ENCODE results near the gene CERS6. TPM values are rescaled to one million over a fixed set of nuclear protein-coding genes. Genes with fewer than 3 reads are reported as not detected.
"Not testable (repeated sequence)": the region's sequence is repeated elsewhere in the genome, so short reads cannot be mapped to it uniquely, and the experiment has no call there.

Gene CERS6
- total RNA-seq, 1 donor from 2014 or later = 11.3 TPM

DNA sequence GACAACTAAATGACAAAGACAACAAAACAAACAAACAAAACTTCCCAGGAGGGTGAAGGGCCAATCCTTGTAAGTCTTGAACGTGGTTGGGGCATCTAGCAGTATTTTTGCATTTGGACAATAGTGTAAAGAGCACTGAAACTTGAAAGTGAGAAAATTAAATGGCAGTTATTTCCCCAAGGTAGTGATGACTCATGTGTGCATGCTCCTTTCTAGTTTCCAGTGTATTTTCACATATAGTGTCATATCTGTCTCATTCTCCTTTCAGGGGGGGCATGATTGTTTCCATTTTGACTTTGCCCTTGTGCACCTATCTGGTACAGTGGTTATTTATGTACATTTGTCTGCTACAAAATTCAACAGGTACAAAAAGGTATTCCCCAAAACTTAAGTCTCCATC, 39.5 kb downstream of the CERS6 start:
- no peak for DNase-seq (ENCODE audit: low spot score)
- no peak for ATAC-seq

DNA sequence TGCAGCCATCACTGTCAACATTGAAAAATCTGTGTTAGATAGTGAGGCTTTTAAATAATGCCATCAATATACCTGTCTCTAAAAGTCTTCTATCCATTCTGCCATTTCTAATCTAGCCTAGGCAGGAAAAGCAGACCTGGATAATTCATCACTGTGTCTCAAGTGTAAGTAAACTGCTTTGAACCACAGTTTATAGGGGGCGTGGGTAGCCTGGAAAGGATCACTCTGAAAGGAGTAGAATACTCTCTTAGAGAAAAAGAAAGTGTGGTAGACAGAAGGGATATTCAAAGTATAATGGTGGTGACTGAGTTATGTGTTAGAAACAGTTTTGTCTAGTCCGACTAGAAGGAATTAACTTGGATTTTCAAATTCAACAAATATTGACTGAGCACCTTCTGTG, 40.8 kb downstream of the CERS6 start:
- no peak for DNase-seq (ENCODE audit: low spot score)
- ATAC-seq = no peak

- peak; percentile 28 for ATAC-seq
These were observed 43.4 kb downstream of the CERS6 start for GRCh38 chr2:168499500-168499899.

GRCh38 chr2:168500516-168500915, 44.4 kb downstream of the CERS6 start:
- no peak for ATAC-seq
- DNase-seq (ENCODE audit: low spot score) = no peak

More at GRCh38 chr2:168499500-168499899, 43.4 kb downstream of the CERS6 start:
- no peak for DNase-seq (ENCODE audit: low spot score)

DNA sequence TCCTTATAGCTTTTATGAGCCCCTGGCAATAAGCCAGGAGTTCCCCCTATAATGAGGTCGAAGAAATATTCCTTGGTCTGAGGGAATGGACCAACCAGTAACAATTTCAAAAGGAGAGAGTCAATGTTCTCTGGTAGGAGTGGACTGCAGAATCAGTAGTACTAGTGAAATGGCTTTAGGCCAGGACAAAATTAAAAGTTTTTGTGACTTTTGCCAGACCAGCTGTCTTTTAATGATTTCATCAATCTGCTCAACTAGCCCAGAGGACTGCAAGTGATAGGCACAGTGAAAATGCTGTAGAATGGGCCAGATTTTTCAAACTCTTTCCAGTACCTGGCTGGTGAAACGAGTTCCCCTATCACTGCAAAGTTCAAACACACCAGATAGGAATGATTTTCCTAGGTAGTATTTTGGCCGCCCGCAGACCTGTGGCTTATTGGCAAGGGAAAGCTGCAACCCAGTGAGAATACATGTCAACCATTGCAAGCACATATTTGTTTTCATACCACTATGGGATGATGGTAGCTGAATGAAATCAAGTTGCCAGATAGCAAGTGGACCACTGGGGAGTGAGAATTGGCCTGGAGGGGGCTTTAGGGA, 45.5 kb downstream of the CERS6 start:
- no peak for ATAC-seq

DNA sequence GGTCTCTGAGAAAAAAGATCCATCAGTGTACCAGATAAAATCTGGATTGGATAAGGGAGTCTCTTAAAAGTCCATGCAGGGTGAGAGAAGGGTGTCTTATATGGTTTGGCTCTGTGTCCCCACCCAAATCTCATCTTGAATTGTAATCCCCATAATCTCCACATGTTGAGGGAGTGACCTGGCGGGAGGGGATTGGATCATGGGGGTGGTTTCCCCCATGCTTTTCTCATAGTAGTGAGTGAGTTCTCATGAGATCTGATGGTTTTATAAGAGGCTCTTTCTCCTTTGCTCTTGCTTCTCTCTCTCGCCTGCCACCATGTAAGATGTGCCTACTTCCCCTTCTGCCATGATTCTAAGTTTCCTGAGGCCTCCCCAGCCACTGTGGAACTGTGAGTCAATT, 46.8 kb downstream of the CERS6 start:
- not testable (repeated sequence) for DNase-seq (ENCODE audit: low spot score); ATAC-seq

More for the DNA sequence above, 45.5 kb downstream of the CERS6 start:
- DNase-seq (ENCODE audit: low spot score) = no peak

GRCh38 chr2:168503901-168504300, 47.8 kb downstream of the CERS6 start:
- DNase-seq (ENCODE audit: low spot score) = no peak

GRCh38 chr2:168504323-168504722, 48.3 kb downstream of the CERS6 start:
- ATAC-seq = no peak
- DNase-seq (ENCODE audit: low spot score) = no peak

More at GRCh38 chr2:168503901-168504300, 47.8 kb downstream of the CERS6 start:
- ATAC-seq = no peak

- DNase-seq (ENCODE audit: low spot score) (no peak), ATAC-seq (peak; percentile 87)
These were observed 54.2 kb downstream of the CERS6 start for GRCh38 chr2:168510125-168510756.

DNA sequence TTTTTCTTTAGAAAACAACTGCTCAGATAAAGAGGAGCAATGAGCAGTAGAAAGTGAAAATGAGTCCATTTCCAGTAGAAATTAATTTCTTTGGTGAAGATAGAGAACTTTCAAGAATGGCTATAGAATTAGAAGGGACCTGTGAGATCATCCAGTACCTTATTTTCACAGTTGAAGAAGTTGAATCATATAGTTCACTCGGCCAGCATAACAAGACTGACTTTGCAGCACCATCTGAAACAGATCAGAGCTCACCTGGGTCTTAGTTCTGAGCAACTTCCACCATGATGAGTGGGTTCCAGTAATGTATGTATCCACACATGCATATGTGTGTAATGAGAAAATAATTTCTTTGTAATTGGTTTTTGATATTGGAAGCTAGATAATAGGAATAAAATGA, 58.6 kb downstream of the CERS6 start:
- ATAC-seq = no peak
- no peak for DNase-seq (ENCODE audit: low spot score)

DNA sequence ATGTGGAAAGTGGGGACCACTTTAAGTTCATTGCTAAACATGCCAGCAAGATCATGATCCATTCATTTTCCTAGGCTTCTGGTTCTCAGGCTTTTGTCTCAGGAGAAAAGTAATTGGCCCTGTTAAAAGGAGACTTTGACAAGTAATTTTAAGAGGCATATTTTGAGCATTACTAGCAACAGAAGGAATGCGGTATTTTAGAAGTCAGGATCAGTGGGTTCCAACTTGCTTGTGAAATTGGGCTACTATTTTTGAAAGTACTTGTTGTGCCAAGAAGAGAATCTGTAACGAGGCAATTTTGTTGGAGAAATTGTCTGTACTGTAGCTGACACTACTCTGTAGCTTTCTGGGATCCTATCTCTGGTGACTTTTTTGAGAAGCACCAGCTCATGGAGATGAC, 59.4 kb downstream of the CERS6 start:
- DNase-seq (ENCODE audit: low spot score) (no peak), ATAC-seq (no peak)

DNA sequence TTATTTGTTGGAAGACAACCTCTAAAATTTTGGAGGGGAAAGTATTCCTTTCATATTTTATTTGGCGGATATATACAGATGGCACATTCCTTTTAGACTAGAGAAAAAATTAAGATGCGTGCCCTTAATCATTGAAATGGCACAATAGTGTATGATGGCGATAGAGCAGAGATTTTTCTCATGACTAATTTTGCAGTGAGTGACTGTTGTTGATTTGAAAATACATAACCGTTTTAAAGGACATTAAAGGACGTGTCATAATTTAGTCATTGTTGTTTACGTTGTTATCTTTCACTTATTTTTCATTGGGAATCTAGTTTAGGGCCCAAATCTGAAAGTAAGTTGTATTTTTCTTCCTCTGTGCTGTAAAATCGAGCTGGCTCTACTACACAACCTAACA, 61.7 kb downstream of the CERS6 start:
- DNase-seq (ENCODE audit: low spot score) (no peak), ATAC-seq (no peak)

DNA sequence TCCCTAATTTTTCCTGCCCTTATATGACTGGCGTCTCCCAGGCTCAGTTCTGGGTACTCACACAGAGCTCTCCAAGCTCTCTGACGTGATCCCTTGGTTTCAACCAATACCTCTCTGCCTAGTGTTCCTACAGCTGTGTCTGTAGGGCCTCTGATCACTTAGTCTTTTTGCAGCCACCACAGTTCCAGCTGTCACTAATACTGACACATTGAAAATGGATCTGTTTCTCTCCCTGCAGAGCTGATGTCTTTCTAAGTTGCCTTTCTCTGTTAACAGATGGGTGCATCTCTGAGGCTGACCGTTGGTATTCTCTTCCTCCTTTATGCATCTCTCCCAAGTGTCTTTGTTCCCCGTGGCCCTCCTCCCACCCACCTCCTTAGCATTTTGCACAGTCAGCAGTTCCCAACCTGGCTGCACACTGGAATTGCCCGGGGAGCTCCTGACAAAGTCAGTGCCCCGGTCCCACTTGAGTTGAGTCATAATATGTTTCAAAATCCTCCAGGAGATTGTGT, 62.5 kb downstream of the CERS6 start:
- ATAC-seq = peak; percentile 45
- no peak for DNase-seq (ENCODE audit: low spot score)

GRCh38 chr2:168519534-168520308, 63.6 kb downstream of the CERS6 start:
- no peak for DNase-seq (ENCODE audit: low spot score)
- ATAC-seq = no peak

DNA sequence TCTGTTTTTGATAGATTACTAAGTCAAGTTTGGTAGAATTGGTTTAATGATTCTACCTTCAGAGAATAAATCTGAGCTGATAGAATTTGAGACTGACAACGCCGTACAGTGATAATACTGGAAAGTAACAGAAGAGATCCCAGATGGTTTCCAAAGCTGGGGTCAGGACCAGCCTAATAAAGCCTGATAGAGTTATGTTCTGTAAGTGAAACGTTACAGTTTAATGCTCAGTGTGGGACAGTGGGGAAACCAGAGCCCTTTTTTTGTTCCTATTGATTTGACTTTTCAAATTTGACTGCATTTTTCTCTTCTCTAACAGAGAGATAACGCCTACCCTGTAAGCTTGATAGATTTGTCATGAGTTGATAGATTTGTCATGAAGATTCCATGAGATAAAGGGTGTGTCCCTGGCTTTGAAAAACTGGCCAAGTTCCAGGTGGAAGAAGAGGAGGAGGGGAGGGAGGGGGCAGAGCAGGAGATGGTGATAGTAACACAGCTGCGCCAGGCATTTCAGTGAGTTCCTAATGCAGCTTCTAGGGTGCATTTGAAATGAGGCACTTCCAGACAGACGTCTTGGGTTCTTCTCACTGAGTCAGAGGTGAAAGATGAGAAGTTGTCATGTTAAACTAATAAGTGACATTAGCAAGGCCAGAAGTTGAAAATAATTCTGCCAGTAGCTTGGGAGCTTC, 65.1 kb downstream of the CERS6 start:
- DNase-seq (ENCODE audit: low spot score) (no peak), ATAC-seq (no peak)

GRCh38 chr2:168522446-168522845, 66.4 kb downstream of the CERS6 start:
- DNase-seq (ENCODE audit: low spot score) = no peak
- ATAC-seq = no peak

GRCh38 chr2:168524005-168524404, 67.9 kb downstream of the CERS6 start:
- DNase-seq (ENCODE audit: low spot score) (no peak), ATAC-seq (no peak)

DNA sequence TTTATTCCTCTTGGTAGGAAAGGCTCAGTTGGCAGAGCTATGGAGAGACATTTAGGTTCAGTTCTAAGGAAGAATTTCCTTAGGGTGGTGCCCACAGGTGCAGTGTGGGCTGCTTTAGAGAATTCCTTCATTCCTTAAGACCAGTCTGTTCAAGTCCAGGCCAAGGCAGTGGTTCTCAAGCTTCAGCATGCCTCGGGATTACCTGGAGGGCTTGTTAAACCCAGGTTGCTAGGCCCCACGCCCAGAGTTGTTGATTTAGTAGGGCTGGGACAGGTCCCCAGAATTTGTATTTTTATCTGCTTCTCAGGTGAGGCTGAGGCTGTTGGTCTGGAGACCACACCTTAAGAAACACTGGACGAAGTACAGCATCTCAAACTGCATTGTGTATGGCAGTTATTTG, 68.9 kb downstream of the CERS6 start:
- DNase-seq (ENCODE audit: low spot score) = no peak
- ATAC-seq = no peak

- DNase-seq (ENCODE audit: low spot score) (no peak), ATAC-seq (no peak)
These were observed 69.8 kb downstream of the CERS6 start for GRCh38 chr2:168525716-168526446.

DNA sequence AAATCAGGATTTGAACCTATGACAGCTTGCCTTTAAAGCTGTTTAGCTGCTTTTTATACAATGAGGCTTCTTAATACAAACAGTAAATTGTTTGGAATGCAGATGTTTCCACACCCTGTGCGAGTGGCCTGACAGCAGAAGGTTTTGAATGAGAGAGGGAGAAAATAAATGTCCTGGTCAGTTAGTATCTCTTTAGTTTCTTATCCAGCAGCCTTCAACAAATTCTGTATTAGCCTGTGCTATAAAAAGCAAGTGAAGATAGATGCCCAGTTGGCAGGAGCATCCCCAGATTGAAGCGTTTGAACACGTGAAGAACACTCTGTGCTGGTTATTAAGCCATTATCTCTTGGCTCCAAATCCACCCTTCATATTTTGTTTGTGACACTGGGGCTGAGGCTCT, 70.6 kb downstream of the CERS6 start:
- ATAC-seq (peak; percentile 78), DNase-seq (ENCODE audit: low spot score) (no peak)

DNA sequence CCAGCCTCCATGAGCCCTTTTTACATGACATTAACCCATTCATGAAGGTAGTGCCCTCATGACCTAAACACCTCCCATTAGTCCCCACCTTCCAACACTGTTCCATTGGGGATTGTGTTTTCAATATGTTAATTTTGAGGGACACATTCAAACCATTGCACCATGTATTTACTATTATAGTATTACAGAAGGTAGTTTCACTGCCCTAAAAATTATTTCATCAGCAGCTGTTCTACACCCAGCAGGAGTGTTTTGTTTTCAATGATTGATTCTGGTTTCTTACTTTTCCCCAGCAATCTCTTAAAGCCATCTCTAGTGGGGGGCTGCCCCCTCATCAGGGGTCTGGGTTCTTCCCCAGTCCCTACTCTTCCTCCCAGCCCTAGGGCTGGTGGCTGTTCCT, 71.9 kb downstream of the CERS6 start:
- ATAC-seq (no peak), DNase-seq (ENCODE audit: low spot score) (no peak)
